T-cell (primary cell): ENCODE data around the gene CACNB4. TPM values are rescaled to one million over a fixed set of nuclear protein-coding genes. Genes with fewer than 3 reads are reported as not detected.

Experiments
- ATAC-seq, 4 experiments: fragments of 200-7000 bp in 3 of 4; fragments of 150-1000 bp in 1 of 4; cut with Tn5 transposase; replicated peaks in 1 of 4; 1 replicate in 3 of 4; 2 replicates in 1 of 4; pipeline ENCODE4 v1.10.0; 2021; ENCODE audit warnings: moderate library complexity in 3 of 4, mild to moderate bottlenecking in 2 of 4, moderate number of reproducible peaks in 1 of 4
- CTCF ChIA-PET, 2 donors: fragments of 300-600 bp; sonication (Branson Sonifier 250); formaldehyde crosslinking; loops; one replicate each; lab custom pipeline; 2022; ENCODE audit warnings: antibody characterized with exemption in 2 of 2; lab: Charles Lee
- POLR2A ChIA-PET, 2 donors: fragments of 300-600 bp; sonication (Branson Sonifier 250); formaldehyde crosslinking; loops; one replicate each; lab custom pipeline; 2022; ENCODE audit warnings: antibody characterized with exemption in 2 of 2; lab: Charles Lee
- DNase-seq, 35 experiments: peaks; one replicate each; pipeline versions ENCODE4 v3.0.0 to v3.0.0-alpha.2; 2013 to 2023
- H3K27ac ChIP-seq: one replicate; pipeline ENCODE4 v1.5.1; 2013; ENCODE audit warnings: low read length
- H3K27me3 ChIP-seq, 2 experiments: replicated peaks in 1 of 2; 1 replicate in 1 of 2; 2 replicates in 1 of 2; pipeline versions ENCODE4 v1.6.1 to v1.7.0; 2013; ENCODE audit warnings: low read length in 1 of 2, mixed read lengths in 1 of 2; ENCODE audit not compliant: control insufficient read depth in 2 of 2, insufficient read depth in 2 of 2; ENCODE audit errors: extremely low read depth in 1 of 2
- H3K36me3 ChIP-seq, 2 donors: 1 replicate in 1 of 2; 2 replicates in 1 of 2; pipeline versions ENCODE4 v1.6.1 to v1.7.0; 2013; ENCODE audit warnings: low read length in 1 of 2; ENCODE audit not compliant: control insufficient read depth in 2 of 2, insufficient read depth in 1 of 2; ENCODE audit errors: extremely low read depth in 1 of 2
- H3K4me1 ChIP-seq, 2 experiments: 1 replicate in 1 of 2; 2 replicates in 1 of 2; pipeline versions ENCODE4 v1.6.1 to v1.7.0; 2013; ENCODE audit warnings: low read length in 2 of 2, mixed read lengths in 1 of 2; ENCODE audit not compliant: insufficient read depth in 2 of 2, control insufficient read depth in 1 of 2; ENCODE audit errors: extremely low read depth in 1 of 2
- H3K4me3 ChIP-seq, 2 donors: 1 replicate in 1 of 2; 2 replicates in 1 of 2; pipeline versions ENCODE4 v1.5.1 to v1.7.0; 2013; ENCODE audit warnings: mild to moderate bottlenecking in 2 of 2, low read length in 1 of 2, moderate library complexity in 1 of 2; ENCODE audit not compliant: control insufficient read depth in 1 of 2; ENCODE audit errors: extremely low read depth in 1 of 2
- H3K9me3 ChIP-seq: 2 replicates; pipeline ENCODE4 v1.7.0; 2013
- H3K27ac Mint-ChIP-seq, 2 donors: one replicate each; pipeline ENCODE4 v1.8.0; 2020 to 2021; ENCODE audit warnings: mild to moderate bottlenecking in 2 of 2, mixed read lengths in 2 of 2
- H3K27me3 Mint-ChIP-seq, 2 donors: one replicate each; pipeline ENCODE4 v1.8.0; 2021 to 2022; ENCODE audit warnings: mixed read lengths in 2 of 2
- H3K36me3 Mint-ChIP-seq: one replicate; pipeline ENCODE4 v1.8.0; 2021; ENCODE audit warnings: mixed read lengths
- H3K4me1 Mint-ChIP-seq, 3 donors: one replicate each; pipeline ENCODE4 v1.8.0; 2020 to 2022; ENCODE audit warnings: mixed read lengths in 3 of 3, mild to moderate bottlenecking in 1 of 3
- H3K4me3 Mint-ChIP-seq, 3 donors: one replicate each; pipeline ENCODE4 v1.8.0; 2020 to 2022; ENCODE audit warnings: mild to moderate bottlenecking in 3 of 3, mixed read lengths in 3 of 3, moderate library complexity in 3 of 3
- H3K9me3 Mint-ChIP-seq, 3 donors: one replicate each; pipeline ENCODE4 v1.8.0; 2020 to 2022; ENCODE audit warnings: mixed read lengths in 3 of 3
- WGBS: methylation state at CpG from one replicate; pipeline ENCODE4 v1.1.5; 2013; ENCODE audit warnings: missing lambda C conversion rate; ENCODE audit not compliant: insufficient coverage; 5-methylcytosine and 5-hydroxymethylcytosine counted together
- total RNA-seq, 35 experiments: library from RNA in 6 of 35; stranded (reverse) in 6 of 35; fragments of 120-200 nt in 1 of 35; gene quantifications; one replicate each; pipeline versions ENCODE4 v1.2.1 to v1.2.4 and lab custom pipeline; 2013 to 2026

The CACNB4 gene
- total RNA-seq, 5 donors from 2014 or later (not counting 1 experiment from before 2014, with no cell fraction given) = 0.16 to 1.2 (median 0.47) TPM

GRCh38 chr2:152071092-152071491 lies 27.8 kb downstream of the CACNB4 start:
- Histone ChIP-seq H3K9me3 (no peaks in the 10 kb centered on the region), H3K27me3 (peaks cover 0 to 5% of the 10 kb centered on the region in 2 experiments), H3K4me1 (no peaks in the 10 kb centered on the region), H3K4me3 (no peak overlapping the region), H3K36me3 (no peaks in the 10 kb centered on the region), H3K27ac (no peak overlapping the region)
- Mint-ChIP-seq H3K9me3 (peaks cover 0 to 4% (median 0%) of the 10 kb centered on the region in 3 donors), H3K4me1 (no peaks in the 10 kb centered on the region), H3K36me3 (no peaks in the 10 kb centered on the region), H3K27ac (no peak overlapping the region), H3K4me3 (no peak overlapping the region), H3K27me3 (peaks cover 0 to 1% of the 10 kb centered on the region in 2 donors)
- no peak for DNase-seq
- no peak for ATAC-seq
- ChIA-PET CTCF (no interaction called here), POLR2A (no interaction called here)
- no CpG with 5 or more reads among the region's 1 CpG for WGBS

GRCh38 chr2:152068226-152068625 lies 30.6 kb downstream of the CACNB4 start:
- H3K27ac Mint-ChIP-seq = no peak overlapping the region
- CTCF ChIA-PET = interaction anchor here in 1 of 2 donors (0.6 kb wide), 1 partner anchor 18 kb away, joined by 3 read pairs; no protein-coding TSS in a partner anchor
- WGBS = 80% methylated on average over 2 of the region's 2 CpGs
- H3K4me1 Mint-ChIP-seq = no peaks in the 10 kb centered on the region
- H3K4me1 ChIP-seq = no peaks in the 10 kb centered on the region
- no peak overlapping the region for H3K4me3 Mint-ChIP-seq
- H3K27me3 ChIP-seq = peaks cover 0 to 2% of the 10 kb centered on the region in 2 experiments
- DNase-seq = no peak
- peaks cover 9 to 11% of the 10 kb centered on the region in 2 donors for H3K27me3 Mint-ChIP-seq
- H3K27ac ChIP-seq = no peak overlapping the region
- ATAC-seq = no peak
- H3K9me3 Mint-ChIP-seq = no peaks in the 10 kb centered on the region
- no peaks in the 10 kb centered on the region for H3K36me3 Mint-ChIP-seq
- POLR2A ChIA-PET = no interaction called here
- no peak overlapping the region for H3K4me3 ChIP-seq
- H3K36me3 ChIP-seq = no peaks in the 10 kb centered on the region
- H3K9me3 ChIP-seq = no peaks in the 10 kb centered on the region

- CTCF ChIA-PET = no interaction called here
- H3K27me3 Mint-ChIP-seq = peaks cover 9 to 12% of the 10 kb centered on the region in 2 donors
- no peaks in the 10 kb centered on the region for H3K36me3 ChIP-seq
Observed at GRCh38 chr2:152067823-152068222, 31.0 kb downstream of the CACNB4 start.

GRCh38 chr2:152065945-152066344 lies 32.9 kb downstream of the CACNB4 start:
- H3K27ac Mint-ChIP-seq = no peak overlapping the region
- no peaks in the 10 kb centered on the region for H3K4me1 Mint-ChIP-seq
- H3K4me1 ChIP-seq = no peaks in the 10 kb centered on the region
- CTCF ChIA-PET = interaction anchor here in 1 of 2 donors (0.6 kb wide), 1 partner anchor 253 kb away, joined by 5 read pairs; no protein-coding TSS in a partner anchor
- H3K27me3 Mint-ChIP-seq = peaks cover 15 to 17% of the 10 kb centered on the region in 2 donors
- no peaks in the 10 kb centered on the region for H3K36me3 ChIP-seq
- WGBS = 94% methylated on average over 3 of the region's 3 CpGs
- no peak for DNase-seq
- ATAC-seq = no peak
- POLR2A ChIA-PET = no interaction called here
- H3K9me3 ChIP-seq = no peaks in the 10 kb centered on the region
- H3K27ac ChIP-seq = no peak overlapping the region
- H3K27me3 ChIP-seq = peaks cover 0 to 5% of the 10 kb centered on the region in 2 experiments
- no peak overlapping the region for H3K4me3 ChIP-seq
- no peaks in the 10 kb centered on the region for H3K36me3 Mint-ChIP-seq
- H3K9me3 Mint-ChIP-seq = no peaks in the 10 kb centered on the region
- H3K4me3 Mint-ChIP-seq = no peak overlapping the region

More at GRCh38 chr2:152067823-152068222, 31.0 kb downstream of the CACNB4 start:
- Mint-ChIP-seq H3K4me1 (no peaks in the 10 kb centered on the region), H3K36me3 (no peaks in the 10 kb centered on the region), H3K9me3 (no peaks in the 10 kb centered on the region), H3K4me3 (no peak overlapping the region), H3K27ac (no peak overlapping the region)
- POLR2A ChIA-PET = no interaction called here
- WGBS = no CpG with 5 or more reads among the region's 1 CpG
- no peaks in the 10 kb centered on the region for H3K9me3 ChIP-seq
- no peak overlapping the region for H3K4me3 ChIP-seq
- no peak overlapping the region for H3K27ac ChIP-seq
- no peaks in the 10 kb centered on the region for H3K4me1 ChIP-seq
- peaks cover 0 to 2% of the 10 kb centered on the region in 2 experiments for H3K27me3 ChIP-seq
- DNase-seq (no peak), ATAC-seq (no peak)

GRCh38 chr2:152064001-152064400 lies 34.8 kb downstream of the CACNB4 start:
- Mint-ChIP-seq H3K4me3 (no peak overlapping the region), H3K9me3 (no peaks in the 10 kb centered on the region), H3K27ac (no peak overlapping the region), H3K4me1 (no peaks in the 10 kb centered on the region), H3K36me3 (no peaks in the 10 kb centered on the region), H3K27me3 (peaks cover 15 to 17% of the 10 kb centered on the region in 2 donors)
- ChIA-PET POLR2A (no interaction called here), CTCF (no interaction called here)
- ATAC-seq (no peak), DNase-seq (no peak)
- no peak overlapping the region for H3K4me3 ChIP-seq
- WGBS = no CpG with 5 or more reads among the region's 3 CpGs
- H3K27ac ChIP-seq = no peak overlapping the region
- no peaks in the 10 kb centered on the region for H3K36me3 ChIP-seq
- H3K9me3 ChIP-seq = no peaks in the 10 kb centered on the region
- H3K4me1 ChIP-seq = no peaks in the 10 kb centered on the region
- H3K27me3 ChIP-seq = peaks cover 0 to 7% of the 10 kb centered on the region in 2 experiments

GRCh38 chr2:152063325-152063924 lies 35.4 kb downstream of the CACNB4 start:
- no peak overlapping the region for H3K4me3 ChIP-seq
- ATAC-seq (no peak), DNase-seq (no peak)
- no peak overlapping the region for H3K27ac ChIP-seq
- CTCF ChIA-PET = no interaction called here
- no peaks in the 10 kb centered on the region for H3K9me3 ChIP-seq
- Mint-ChIP-seq H3K4me3 (no peak overlapping the region), H3K27ac (no peak overlapping the region), H3K36me3 (no peaks in the 10 kb centered on the region), H3K27me3 (peaks cover 15 to 17% of the 10 kb centered on the region in 2 donors), H3K9me3 (peaks cover 0 to 1% (median under 1%) of the 10 kb centered on the region in 3 donors), H3K4me1 (no peaks in the 10 kb centered on the region)
- WGBS = no CpG with 5 or more reads among the region's 3 CpGs
- H3K27me3 ChIP-seq = peaks cover 0 to 8% of the 10 kb centered on the region in 2 experiments
- H3K4me1 ChIP-seq = no peaks in the 10 kb centered on the region
- POLR2A ChIA-PET = no interaction called here
- H3K36me3 ChIP-seq = no peaks in the 10 kb centered on the region
